H1 (cell line): ENCODE measurements around the gene S100A13. TPM values are rescaled to one million over a fixed set of nuclear protein-coding genes. Genes with fewer than 3 reads are reported as not detected.

Source experiments
- CTCF ChIA-PET: fragments of 300-600 bp; sonication (Branson Sonifier 250); formaldehyde crosslinking; loops from one replicate; lab custom pipeline; 2021; ENCODE audit not compliant: partially characterized antibody; lab: Charles Lee
- POLR2A ChIA-PET: fragments of 300-600 bp; sonication (Branson Sonifier 250); formaldehyde crosslinking; loops from one replicate; lab custom pipeline; 2021; ENCODE audit warnings: inconsistent platforms; ENCODE audit not compliant: partially characterized antibody; lab: Charles Lee
- DNase-seq, 2 experiments: peaks; one replicate each; pipeline versions ENCODE4 v3.0.0 to v3.0.0-alpha.2; 2010 to 2022; ENCODE audit warnings: low spot score in 2 of 2, low read depth in 1 of 2, mixed read lengths in 1 of 2
- FAIRE-seq: peaks from 2 replicates; lab custom pipeline; 2011; peaks lifted over from hg19 to GRCh38; lab: Jason Lieb, UNC
- H2AFZ ChIP-seq: 2 replicates; pipeline ENCODE4 v1.8.1; 2012; ENCODE audit warnings: low read length, inconsistent platforms
- H2AK5ac ChIP-seq: 2 replicates; pipeline ENCODE4 v1.6.1; 2013; ENCODE audit warnings: low read depth, low read length
- H2BK120ac ChIP-seq: replicated peaks from 2 replicates; pipeline ENCODE3; 2013; ENCODE audit warnings: low read depth, low read length, inconsistent platforms
- H2BK12ac ChIP-seq: 2 replicates; pipeline ENCODE4 v1.6.1; 2013; ENCODE audit warnings: low read depth, low read length
- H2BK15ac ChIP-seq: 2 replicates; pipeline ENCODE4 v1.6.1; 2013; ENCODE audit warnings: low read length
- H2BK20ac ChIP-seq: 2 replicates; pipeline ENCODE4 v1.6.1; 2013; ENCODE audit warnings: low read length
- H2BK5ac ChIP-seq: 2 replicates; pipeline ENCODE4 v1.6.1; 2013; ENCODE audit warnings: low read depth, low read length
- H3K14ac ChIP-seq: 2 replicates; pipeline ENCODE4 v1.6.1; 2013; ENCODE audit warnings: inconsistent platforms; ENCODE audit not compliant: insufficient read length
- H3K18ac ChIP-seq: 2 replicates; pipeline ENCODE4 v1.6.1; 2013; ENCODE audit warnings: low read length; ENCODE audit errors: extremely low read depth
- H3K23ac ChIP-seq: 2 replicates; pipeline ENCODE4 v1.6.1; 2013; ENCODE audit warnings: inconsistent platforms; ENCODE audit not compliant: insufficient read length
- H3K23me2 ChIP-seq: 2 replicates; pipeline ENCODE4 v1.6.1; 2013; ENCODE audit warnings: low read depth, low read length
- H3K27ac ChIP-seq: 2 replicates; pipeline ENCODE4 v1.6.1; 2011; ENCODE audit warnings: low read depth, low read length, inconsistent platforms
- H3K27me3 ChIP-seq, 4 experiments: replicated peaks in 1 of 4; 1 replicate in 1 of 4; 2 replicates in 3 of 4; pipeline versions ENCODE4 v1.6.1 to v1.8.1; 2011 to 2013; ENCODE audit warnings: low read length in 3 of 4, mild to moderate bottlenecking in 3 of 4, inconsistent platforms in 2 of 4, mixed read lengths in 2 of 4, moderate library complexity in 1 of 4; ENCODE audit not compliant: control insufficient read depth in 3 of 4, insufficient read depth in 3 of 4; ENCODE audit errors: extremely low read depth in 1 of 4
- H3K36me3 ChIP-seq, 4 experiments: 2 replicates each; pipeline versions ENCODE4 v1.6.1 to v1.8.1; 2011 to 2013; ENCODE audit warnings: mild to moderate bottlenecking in 4 of 4, low read length in 3 of 4, moderate library complexity in 2 of 4, control low read depth in 1 of 4, inconsistent platforms in 1 of 4; ENCODE audit not compliant: insufficient read depth in 4 of 4, control insufficient read depth in 2 of 4
- H3K4ac ChIP-seq: replicated peaks from 2 replicates; pipeline ENCODE3; 2013; ENCODE audit warnings: low read length, low read depth, mixed read lengths, inconsistent platforms; ENCODE audit not compliant: insufficient read length
- H3K4me1 ChIP-seq, 4 experiments: replicated peaks in 1 of 4; 1 replicate in 1 of 4; 2 replicates in 3 of 4; pipeline versions ENCODE4 v1.6.1 to v1.8.1; 2011 to 2013; ENCODE audit warnings: low read length in 3 of 4, inconsistent platforms in 2 of 4, mixed read lengths in 1 of 4; ENCODE audit not compliant: insufficient read depth in 4 of 4, control insufficient read depth in 3 of 4
- H3K4me2 ChIP-seq, 2 experiments: 2 replicates each; pipeline versions ENCODE4 v1.6.1 to v1.8.1; 2011 to 2013; ENCODE audit warnings: low read depth in 2 of 2, low read length in 2 of 2, control low read depth in 1 of 2, inconsistent platforms in 1 of 2, mild to moderate bottlenecking in 1 of 2; ENCODE audit not compliant: insufficient read depth in 1 of 2
- H3K4me3 ChIP-seq, 4 experiments: fragments of 200-600, 300-600 bp in 1 of 4; sonication (generic), shearing (Covaris generic), sonication (Bioruptor Twin) in 1 of 4; 2 replicates each; pipeline versions ENCODE4 v1.5.1 to v1.8.1; 2011 to 2016; ENCODE audit warnings: low read length in 4 of 4, low read depth in 3 of 4, control low read depth in 2 of 4, inconsistent platforms in 2 of 4, mild to moderate bottlenecking in 2 of 4, mixed read lengths in 1 of 4, moderate library complexity in 1 of 4; ENCODE audit not compliant: insufficient read depth in 2 of 4; ENCODE audit errors: extremely low read depth in 1 of 4
- H3K56ac ChIP-seq: replicated peaks from 2 replicates; pipeline ENCODE3; 2013; ENCODE audit warnings: low read depth, mild to moderate bottlenecking, mixed read lengths, low read length, inconsistent platforms; ENCODE audit not compliant: insufficient read length
- H3K79me1 ChIP-seq: 2 replicates; pipeline ENCODE4 v1.6.1; 2013; ENCODE audit warnings: low read depth, low read length, control low read depth
- H3K79me2 ChIP-seq, 2 experiments: 2 replicates each; pipeline versions ENCODE4 v1.6.1 to v1.8.1; 2012 to 2013; ENCODE audit warnings: low read length in 2 of 2, mild to moderate bottlenecking in 2 of 2, inconsistent platforms in 1 of 2; ENCODE audit not compliant: insufficient read depth in 2 of 2, control insufficient read depth in 1 of 2
- H3K9ac ChIP-seq, 4 experiments: replicated peaks in 1 of 4; 1 replicate in 1 of 4; 2 replicates in 3 of 4; pipeline versions ENCODE4 v1.6.1 to v1.8.1; 2011 to 2013; ENCODE audit warnings: low read depth in 3 of 4, low read length in 3 of 4, control low read depth in 2 of 4, mild to moderate bottlenecking in 2 of 4, moderate library complexity in 2 of 4, inconsistent platforms in 1 of 4; ENCODE audit errors: extremely low read depth in 1 of 4
- H3K9me3 ChIP-seq, 2 experiments: 2 replicates each; pipeline versions ENCODE4 v1.6.1 to v1.8.1; 2012 to 2013; ENCODE audit warnings: mild to moderate bottlenecking in 2 of 2, moderate library complexity in 2 of 2, control low read depth in 1 of 2, inconsistent platforms in 1 of 2, low read depth in 1 of 2, low read length in 1 of 2, mixed read lengths in 1 of 2; ENCODE audit not compliant: insufficient read depth in 2 of 2
- H4K20me1 ChIP-seq, 2 experiments: replicated peaks in 1 of 2; 2 replicates each; pipeline versions ENCODE3 to v1.8.1; 2011 to 2013; ENCODE audit warnings: inconsistent platforms in 2 of 2, low read length in 2 of 2, mild to moderate bottlenecking in 1 of 2; ENCODE audit not compliant: insufficient read depth in 2 of 2, control insufficient read depth in 1 of 2
- H4K5ac ChIP-seq: 2 replicates; pipeline ENCODE4 v1.6.1; 2013; ENCODE audit warnings: low read length, low read depth, mixed read lengths, inconsistent platforms; ENCODE audit not compliant: insufficient read length
- H4K8ac ChIP-seq: 2 replicates; pipeline ENCODE4 v1.8.0; 2013; ENCODE audit warnings: mild to moderate bottlenecking, moderate library complexity, low read length, inconsistent platforms; ENCODE audit not compliant: insufficient read depth; ENCODE audit errors: extremely low read depth
- H4K91ac ChIP-seq: replicated peaks from 2 replicates; pipeline ENCODE3; 2013; ENCODE audit warnings: low read length, mixed read lengths, inconsistent platforms; ENCODE audit not compliant: insufficient read length
- CREB1 ChIP-seq: IDR thresholded peaks from 2 replicates; pipeline ENCODE4 v1.6.1; 2012; ENCODE audit warnings: inconsistent platforms
- EGR1 ChIP-seq: IDR thresholded peaks from 2 replicates; pipeline ENCODE4 v1.6.1; 2011; ENCODE audit warnings: low read depth, low read length, borderline replicate concordance
- EZH2 ChIP-seq: fragments of 200-600 bp; sonication (generic); IDR thresholded peaks from 2 replicates; pipeline ENCODE4 v1.7.1; 2012; ENCODE audit warnings: low read depth, mild to moderate bottlenecking, moderate library complexity, low read length, inconsistent platforms; ENCODE audit not compliant: severe bottlenecking
- GABPA ChIP-seq: IDR thresholded peaks from 2 replicates; pipeline ENCODE4 v1.6.1; 2011; ENCODE audit warnings: mild to moderate bottlenecking, low read length, moderate library complexity, borderline replicate concordance; ENCODE audit not compliant: insufficient read depth
- SP1 ChIP-seq: IDR thresholded peaks from 2 replicates; pipeline ENCODE4 v1.6.1; 2011; ENCODE audit warnings: low read depth, low read length
- SP4 ChIP-seq: IDR thresholded peaks from 2 replicates; pipeline ENCODE4 v1.6.1; 2012; ENCODE audit warnings: low read length, inconsistent platforms
- SRF ChIP-seq: IDR thresholded peaks from 2 replicates; pipeline ENCODE4 v1.6.1; 2011; ENCODE audit warnings: mild to moderate bottlenecking, low read depth, low read length, moderate library complexity
- WGBS, 2 experiments: shearing (Covaris generic) in 1 of 2; methylation state at CpG; one replicate each; pipeline versions ENCODE4 v1.1.6 to v1.1.7; 2013 to 2015; ENCODE audit warnings: low lambda C conversion rate in 2 of 2, mixed read lengths in 2 of 2, inconsistent platforms in 1 of 2, low coverage in 1 of 2, missing lambda C conversion rate in 1 of 2; ENCODE audit not compliant: insufficient replicate concordance in 2 of 2, insufficient coverage in 1 of 2, insufficient read length in 1 of 2; ENCODE audit errors: extremely low coverage in 1 of 2, missing lambda C conversion rate in 1 of 2; 5-methylcytosine and 5-hydroxymethylcytosine counted together
- polyA plus RNA-seq, 7 experiments: library from polyadenylated mRNA; depleted of rRNA in 3 of 7; stranded (reverse) in 5 of 7; unstranded in 2 of 7; fragments of >200 nt in 5 of 7; fragments of 200-250 nt in 2 of 7; gene quantifications; 1 replicate in 5 of 7; 2 replicates in 1 of 7; 4 replicates in 1 of 7; pipeline versions ENCODE4 v1.2.1 to v1.2.3, GENCODE V29; 2011 to 2013; ENCODE audit warnings: missing spikeins in 2 of 7, mixed read lengths in 2 of 7
- total RNA-seq: library from RNA; stranded (reverse); fragmentation: NEBNext Ultra II Directional; extraction: Animal tissue kit (Norgen Biotek cat#: 25700); gene quantifications from 2 replicates; pipeline ENCODE4 v1.2.1, GENCODE V29; 2021
- TF ChIP-seq, protein P1 (sequence below), 3 experiments: IDR thresholded peaks; 1 replicate in 2 of 3; 2 replicates in 1 of 3; pipeline versions ENCODE4 v1.5.1 to v1.6.1; 2011; ENCODE audit warnings: low read length in 3 of 3, mild to moderate bottlenecking in 3 of 3, inconsistent platforms in 2 of 3, low read depth in 1 of 3, moderate library complexity in 1 of 3; ENCODE audit not compliant: insufficient read depth in 1 of 3; ENCODE audit errors: control extremely low read depth in 1 of 3

Gene S100A13
- total and polyA plus RNA-seq, 2 of the 8 experiments (the other 6 are each of a cell fraction or from before 2014, with no cell fraction given) = 63.6 to 127 TPM

DNA sequence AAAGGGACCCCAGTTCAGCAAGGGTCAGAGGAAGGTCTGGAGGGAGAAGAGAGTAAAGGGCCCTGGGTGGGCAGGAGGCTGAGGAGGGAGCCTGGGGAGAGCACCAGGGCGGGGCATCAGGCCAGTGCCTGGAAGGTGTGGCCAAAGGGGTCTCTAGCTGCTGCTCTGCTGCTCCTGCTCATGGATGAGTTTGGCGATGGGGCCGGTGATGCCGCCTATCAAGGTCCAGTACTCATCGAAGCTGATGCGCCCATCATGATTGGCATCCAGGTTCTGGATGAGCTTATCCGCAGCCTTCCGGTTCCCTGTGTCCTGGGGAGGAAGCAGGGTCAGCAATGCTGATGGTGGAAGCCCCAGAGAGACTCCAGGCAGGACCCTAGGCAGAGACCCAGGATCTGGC, 19.9 kb downstream of the S100A13 start:
- H3K27me3 ChIP-seq = no peaks in the 10 kb centered on the region
- no peaks in the 10 kb centered on the region for H3K36me3 ChIP-seq
- POLR2A ChIA-PET = interaction anchor here (1.0 to 15.3 kb wide), 4 partner anchors 12 to 383 kb away, joined by 3 to 261 read pairs (median 6); partner anchors contain the start of genes CHTOP, RPS27, S100A1 and S100A13
- H3K27ac ChIP-seq = no peak overlapping the region; the same call in 1 of the 2 replicates
- no peaks in the 10 kb centered on the region for H3K79me2 ChIP-seq
- DNase-seq = no peak
- peaks cover 3% of the 10 kb centered on the region; the same call in 1 of the 2 replicates for H3K23me2 ChIP-seq
- H4K5ac ChIP-seq = no peak overlapping the region
- WGBS, 2 experiments = 94% methylated on average over 8 of the region's 8 CpGs; no CpG with 5 or more reads in 1 of the 2 experiments
- no peak overlapping the region for H4K91ac ChIP-seq
- no peak overlapping the region for H3K4ac ChIP-seq
- no peak overlapping the region for H2AK5ac ChIP-seq
- H2AFZ ChIP-seq = no peak overlapping the region
- no peak overlapping the region for H3K14ac ChIP-seq
- no peaks in the 10 kb centered on the region for H3K79me1 ChIP-seq
- H2BK20ac ChIP-seq = no peak overlapping the region
- no peak overlapping the region for H3K23ac ChIP-seq
- no peak overlapping the region for H3K9ac ChIP-seq
- no peak overlapping the region for H2BK120ac ChIP-seq
- no peak overlapping the region; the same call in 1 of the 2 replicates for H4K8ac ChIP-seq
- no peak overlapping the region for H2BK15ac ChIP-seq
- H2BK12ac ChIP-seq = no peak overlapping the region
- no peaks in the 10 kb centered on the region for H4K20me1 ChIP-seq
- no peaks in the 10 kb centered on the region for H3K9me3 ChIP-seq
- no peak overlapping the region for H3K56ac ChIP-seq
- CTCF ChIA-PET = interaction anchor here (0.6 to 15.9 kb wide), 9 partner anchors 9 to 374 kb away, joined by 3 to 224 read pairs (median 4); partner anchors contain the start of genes S100A13 and S100A14
- H3K18ac ChIP-seq = no peak overlapping the region
- H3K4me3 ChIP-seq = no peak overlapping the region
- no peak for FAIRE-seq
- H2BK5ac ChIP-seq = no peak overlapping the region
- peaks cover 0 to 26% (median 16%) of the 10 kb centered on the region in 4 experiments; a peak in 6 of 7 replicates for H3K4me1 ChIP-seq
- no peak overlapping the region for H3K4me2 ChIP-seq
- TF ChIP-seq EGR1 (no peak), EZH2 (no peak), CREB1 (no peak), SP1 (no peak), GABPA (no peak), SRF (no peak), SP4 (no peak)
- TF ChIP-seq, protein P1, sequence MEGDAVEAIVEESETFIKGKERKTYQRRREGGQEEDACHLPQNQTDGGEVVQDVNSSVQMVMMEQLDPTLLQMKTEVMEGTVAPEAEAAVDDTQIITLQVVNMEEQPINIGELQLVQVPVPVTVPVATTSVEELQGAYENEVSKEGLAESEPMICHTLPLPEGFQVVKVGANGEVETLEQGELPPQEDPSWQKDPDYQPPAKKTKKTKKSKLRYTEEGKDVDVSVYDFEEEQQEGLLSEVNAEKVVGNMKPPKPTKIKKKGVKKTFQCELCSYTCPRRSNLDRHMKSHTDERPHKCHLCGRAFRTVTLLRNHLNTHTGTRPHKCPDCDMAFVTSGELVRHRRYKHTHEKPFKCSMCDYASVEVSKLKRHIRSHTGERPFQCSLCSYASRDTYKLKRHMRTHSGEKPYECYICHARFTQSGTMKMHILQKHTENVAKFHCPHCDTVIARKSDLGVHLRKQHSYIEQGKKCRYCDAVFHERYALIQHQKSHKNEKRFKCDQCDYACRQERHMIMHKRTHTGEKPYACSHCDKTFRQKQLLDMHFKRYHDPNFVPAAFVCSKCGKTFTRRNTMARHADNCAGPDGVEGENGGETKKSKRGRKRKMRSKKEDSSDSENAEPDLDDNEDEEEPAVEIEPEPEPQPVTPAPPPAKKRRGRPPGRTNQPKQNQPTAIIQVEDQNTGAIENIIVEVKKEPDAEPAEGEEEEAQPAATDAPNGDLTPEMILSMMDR (IDR thresholded peaks at IDR 0.05; ENCODE audit: control extremely low read depth in 1 of 3, insufficient read depth in 1 of 3, low read depth in 1 of 3, low read length in 3 of 3) = no peak
